H9 (cell line): ENCODE data around the gene FAM180B. TPM values are rescaled to one million over a fixed set of nuclear protein-coding genes. Genes with fewer than 3 reads are reported as not detected.

Experiments
- DNase-seq: peaks from one replicate; pipeline ENCODE4 v3.0.0-alpha.2; 2017
- H2AFZ ChIP-seq: one replicate; pipeline ENCODE4 v1.6.1; 2013; ENCODE audit warnings: mild to moderate bottlenecking, low read length, control low read depth, moderate library complexity
- H2AK5ac ChIP-seq: 2 replicates; pipeline ENCODE4 v1.6.1; 2013; ENCODE audit warnings: low read length, control low read depth, mixed read lengths; ENCODE audit not compliant: insufficient read length
- H2BK120ac ChIP-seq: one replicate; pipeline ENCODE4 v1.6.1; 2013; ENCODE audit warnings: low read depth, mild to moderate bottlenecking, low read length, control low read depth, inconsistent platforms; ENCODE audit not compliant: poor library complexity, severe bottlenecking
- H2BK12ac ChIP-seq: 2 replicates; pipeline ENCODE4 v1.6.1; 2013; ENCODE audit warnings: low read length, control low read depth, mixed read lengths, low read depth; ENCODE audit not compliant: insufficient read length
- H2BK15ac ChIP-seq: 2 replicates; pipeline ENCODE4 v1.6.1; 2013; ENCODE audit warnings: low read depth, low read length, control low read depth
- H2BK20ac ChIP-seq: one replicate; pipeline ENCODE4 v1.6.1; 2013; ENCODE audit warnings: low read depth, mild to moderate bottlenecking, low read length, control low read depth, inconsistent platforms; ENCODE audit not compliant: poor library complexity, severe bottlenecking
- H2BK5ac ChIP-seq: 2 replicates; pipeline ENCODE4 v1.6.1; 2013; ENCODE audit warnings: low read length, control low read depth, mixed read lengths; ENCODE audit not compliant: insufficient read length
- H3K14ac ChIP-seq: 2 replicates; pipeline ENCODE4 v1.6.1; 2013; ENCODE audit warnings: low read length, control low read depth; ENCODE audit not compliant: insufficient read depth
- H3K18ac ChIP-seq: 2 replicates; pipeline ENCODE4 v1.6.1; 2013; ENCODE audit warnings: low read depth, mild to moderate bottlenecking, mixed read lengths, low read length, control low read depth; ENCODE audit not compliant: insufficient read length
- H3K23ac ChIP-seq: 2 replicates; pipeline ENCODE4 v1.6.1; 2013; ENCODE audit warnings: low read length, control low read depth, mixed read lengths, low read depth; ENCODE audit not compliant: insufficient read length
- H3K23me2 ChIP-seq: 2 replicates; pipeline ENCODE4 v1.6.1; 2013; ENCODE audit warnings: low read depth, mild to moderate bottlenecking, mixed read lengths, low read length, control low read depth; ENCODE audit not compliant: insufficient read length, poor library complexity, severe bottlenecking
- H3K27ac ChIP-seq: 2 replicates; pipeline ENCODE4 v1.5.1; 2013; ENCODE audit warnings: low read length, control low read depth, mixed read lengths, low read depth; ENCODE audit not compliant: insufficient read length
- H3K27me3 ChIP-seq: 2 replicates; pipeline ENCODE4 v1.6.1; 2013; ENCODE audit warnings: low read length, control low read depth, inconsistent platforms; ENCODE audit not compliant: insufficient read depth
- H3K4ac ChIP-seq: 2 replicates; pipeline ENCODE4 v1.6.1; 2013; ENCODE audit warnings: low read depth, mild to moderate bottlenecking, control low read depth, inconsistent platforms, low read length, moderate library complexity
- H3K4me1 ChIP-seq: 2 replicates; pipeline ENCODE4 v1.6.1; 2013; ENCODE audit warnings: low read length, control low read depth, inconsistent platforms; ENCODE audit not compliant: insufficient read depth
- H3K4me2 ChIP-seq: 2 replicates; pipeline ENCODE4 v1.6.1; 2013; ENCODE audit warnings: low read length, control low read depth, mixed read lengths; ENCODE audit not compliant: insufficient read length, insufficient read depth
- H3K56ac ChIP-seq: 2 replicates; pipeline ENCODE4 v1.6.1; 2013; ENCODE audit warnings: low read depth, mild to moderate bottlenecking, mixed read lengths, low read length, control low read depth; ENCODE audit not compliant: insufficient read length
- H3K79me1 ChIP-seq: 2 replicates; pipeline ENCODE4 v1.6.1; 2013; ENCODE audit warnings: low read depth, mild to moderate bottlenecking, moderate library complexity, low read length, control low read depth, inconsistent platforms; ENCODE audit not compliant: insufficient read depth, poor library complexity, severe bottlenecking
- H3K79me2 ChIP-seq: 2 replicates; pipeline ENCODE4 v1.6.1; 2013; ENCODE audit warnings: low read length, control low read depth, inconsistent platforms; ENCODE audit not compliant: insufficient read depth
- H3K9ac ChIP-seq: 2 replicates; pipeline ENCODE4 v1.6.1; 2013; ENCODE audit warnings: low read length, control low read depth, mixed read lengths; ENCODE audit not compliant: insufficient read length; ENCODE audit errors: extremely low read depth
- H3K9me3 ChIP-seq: one replicate; pipeline ENCODE4 v1.6.1; 2013; ENCODE audit warnings: low read depth, low read length, inconsistent platforms; ENCODE audit not compliant: control insufficient read depth
- H3T11ph ChIP-seq: one replicate; pipeline ENCODE4 v1.6.1; 2013; ENCODE audit warnings: mild to moderate bottlenecking, low read length, control low read depth, inconsistent platforms
- H4K20me1 ChIP-seq: one replicate; pipeline ENCODE4 v1.6.1; 2013; ENCODE audit not compliant: control insufficient read depth, insufficient read length, insufficient read depth
- H4K5ac ChIP-seq: 2 replicates; pipeline ENCODE4 v1.6.1; 2013; ENCODE audit warnings: low read depth, mild to moderate bottlenecking, mixed read lengths, low read length, control low read depth; ENCODE audit not compliant: insufficient read length
- H4K8ac ChIP-seq: replicated peaks from 2 replicates; pipeline ENCODE4 v1.6.1; 2013; ENCODE audit warnings: low read length, control low read depth, mixed read lengths, low read depth; ENCODE audit not compliant: insufficient read length
- H4K91ac ChIP-seq: 2 replicates; pipeline ENCODE4 v1.6.1; 2013; ENCODE audit warnings: low read depth, mild to moderate bottlenecking, moderate library complexity, mixed read lengths, low read length, control low read depth; ENCODE audit not compliant: insufficient read length
- H3K27ac Mint-ChIP-seq, 3 experiments: 2 replicates in 2 of 3; 3 replicates in 1 of 3; pipeline ENCODE4 v1.8.0; 2020 to 2021; ENCODE audit warnings: mixed read lengths in 3 of 3, mild to moderate bottlenecking in 1 of 3, moderate library complexity in 1 of 3
- H3K27me3 Mint-ChIP-seq: 2 replicates; pipeline ENCODE4 v1.8.0; 2021; ENCODE audit warnings: low read depth, mild to moderate bottlenecking, moderate library complexity, mixed read lengths
- H3K36me3 Mint-ChIP-seq, 3 experiments: 2 replicates in 2 of 3; 3 replicates in 1 of 3; pipeline ENCODE4 v1.8.0; 2020 to 2021; ENCODE audit warnings: low read depth in 3 of 3, mixed read lengths in 3 of 3; ENCODE audit not compliant: insufficient read depth in 1 of 3
- H3K4me1 Mint-ChIP-seq, 2 experiments: 2 replicates each; pipeline ENCODE4 v1.8.0; 2020; ENCODE audit warnings: mixed read lengths in 2 of 2
- H3K4me3 Mint-ChIP-seq, 2 experiments: 2 replicates in 1 of 2; 3 replicates in 1 of 2; pipeline ENCODE4 v1.8.0; 2020 to 2021; ENCODE audit warnings: mild to moderate bottlenecking in 2 of 2, mixed read lengths in 2 of 2, moderate library complexity in 1 of 2
- H3K9me3 Mint-ChIP-seq, 2 experiments: 2 replicates in 1 of 2; 3 replicates in 1 of 2; pipeline ENCODE4 v1.8.0; 2020; ENCODE audit warnings: mild to moderate bottlenecking in 2 of 2, mixed read lengths in 2 of 2, moderate library complexity in 1 of 2
- WGBS: extraction: QIAGEN DNeasy Blood & Tissue Kit; methylation state at CpG from one replicate; pipeline ENCODE4 v1.1.7; 2013; ENCODE audit warnings: missing lambda C conversion rate, low lambda C conversion rate, mixed read lengths; ENCODE audit not compliant: insufficient read length; ENCODE audit errors: extremely low coverage; 5-methylcytosine and 5-hydroxymethylcytosine counted together
- total RNA-seq: library from RNA; stranded (reverse); gene quantifications from 2 replicates; pipeline ENCODE4 v1.2.1, GENCODE V29; 2021
- TF ChIP-seq, protein P1 (sequence below): fragments of 200-600 bp; sonication (generic); conservative IDR thresholded peaks from 3 replicates; pipeline ENCODE4 v1.8.0; 2021; ENCODE audit warnings: antibody characterized with exemption, mild to moderate bottlenecking

FAM180B gene
- total RNA-seq, 1 experiment from 2014 or later: 0.37 TPM

DNA sequence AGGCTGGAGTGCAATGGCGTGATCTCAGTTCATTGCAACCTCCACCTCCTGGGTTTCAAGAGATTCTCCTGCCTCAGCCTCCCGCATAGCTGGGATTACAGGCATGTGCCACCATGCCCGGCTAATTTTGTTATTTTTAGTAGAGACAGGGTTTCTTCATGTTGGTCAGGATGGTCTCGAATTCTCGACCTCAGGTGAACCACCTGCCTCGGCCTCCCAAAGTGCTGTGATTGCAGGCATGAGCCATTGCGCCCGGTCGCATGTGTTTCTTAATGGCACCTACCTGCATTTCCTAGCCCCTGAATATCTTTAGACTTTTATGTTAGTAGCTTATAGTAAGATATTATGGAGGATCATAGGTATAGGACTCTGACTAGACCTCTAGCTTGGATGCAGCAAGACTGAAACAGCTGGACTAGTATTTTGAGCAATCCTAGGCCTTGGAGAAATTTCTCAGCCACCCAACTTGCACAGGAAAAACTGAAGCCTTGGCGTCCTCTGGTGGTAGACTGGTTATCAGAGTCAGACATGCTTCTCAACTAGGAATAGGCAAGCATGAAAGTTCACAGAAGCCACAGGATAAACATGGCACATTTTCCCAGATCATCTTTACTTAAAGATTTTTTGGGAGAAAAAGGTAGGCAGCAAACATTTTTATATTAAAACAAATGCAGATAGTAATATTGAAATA lies 30.4 kb downstream of the FAM180B start:
- Histone ChIP-seq H3K56ac (no peak overlapping the region), H2BK120ac (no peak overlapping the region), H3T11ph (no peak overlapping the region), H3K79me2 (no peaks in the 10 kb centered on the region), H4K20me1 (no peaks in the 10 kb centered on the region), H4K8ac (no peak overlapping the region), H3K79me1 (no peaks in the 10 kb centered on the region), H3K4ac (no peak overlapping the region), H3K18ac (no peak overlapping the region), H2AFZ (no peak overlapping the region), H3K14ac (no peak overlapping the region), H3K4me2 (no peak overlapping the region), H3K27me3 (no peaks in the 10 kb centered on the region), H2BK20ac (no peak overlapping the region), H3K27ac (no peak overlapping the region), H3K9me3 (no peaks in the 10 kb centered on the region), H3K9ac (no peak overlapping the region), H3K23me2 (no peaks in the 10 kb centered on the region), H2BK5ac (no peak overlapping the region), H4K5ac (no peak overlapping the region), H2BK15ac (no peak overlapping the region), H2AK5ac (no peak overlapping the region), H2BK12ac (no peak overlapping the region), H3K23ac (no peak overlapping the region), H3K4me1 (no peaks in the 10 kb centered on the region), H4K91ac (no peak overlapping the region)
- Mint-ChIP-seq H3K9me3 (no peaks in the 10 kb centered on the region), H3K4me3 (no peak overlapping the region), H3K36me3 (peaks cover 8 to 47% (median 12%) of the 10 kb centered on the region in 3 experiments; a peak in 6 of 7 replicates), H3K27me3 (no peaks in the 10 kb centered on the region), H3K27ac (no peak overlapping the region), H3K4me1 (no peaks in the 10 kb centered on the region)
- no CpG with 5 or more reads among the region's 10 CpGs for WGBS
- TF ChIP-seq, protein P1, sequence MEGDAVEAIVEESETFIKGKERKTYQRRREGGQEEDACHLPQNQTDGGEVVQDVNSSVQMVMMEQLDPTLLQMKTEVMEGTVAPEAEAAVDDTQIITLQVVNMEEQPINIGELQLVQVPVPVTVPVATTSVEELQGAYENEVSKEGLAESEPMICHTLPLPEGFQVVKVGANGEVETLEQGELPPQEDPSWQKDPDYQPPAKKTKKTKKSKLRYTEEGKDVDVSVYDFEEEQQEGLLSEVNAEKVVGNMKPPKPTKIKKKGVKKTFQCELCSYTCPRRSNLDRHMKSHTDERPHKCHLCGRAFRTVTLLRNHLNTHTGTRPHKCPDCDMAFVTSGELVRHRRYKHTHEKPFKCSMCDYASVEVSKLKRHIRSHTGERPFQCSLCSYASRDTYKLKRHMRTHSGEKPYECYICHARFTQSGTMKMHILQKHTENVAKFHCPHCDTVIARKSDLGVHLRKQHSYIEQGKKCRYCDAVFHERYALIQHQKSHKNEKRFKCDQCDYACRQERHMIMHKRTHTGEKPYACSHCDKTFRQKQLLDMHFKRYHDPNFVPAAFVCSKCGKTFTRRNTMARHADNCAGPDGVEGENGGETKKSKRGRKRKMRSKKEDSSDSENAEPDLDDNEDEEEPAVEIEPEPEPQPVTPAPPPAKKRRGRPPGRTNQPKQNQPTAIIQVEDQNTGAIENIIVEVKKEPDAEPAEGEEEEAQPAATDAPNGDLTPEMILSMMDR: peak; percentile 79
- DNase-seq: peak; percentile 45
